NCI-H1930 (cell line): Measurements from ENCODE around the gene VPS35.
"Not testable (repeated sequence)": the region's sequence is repeated elsewhere in the genome, so short reads cannot be mapped to it uniquely, and the experiment has no call there.

ENCODE experiments used
- DNase-seq, 2 experiments: peaks; one replicate each; lab custom pipeline; 2025; lab: John Stamatoyannopoulos, UW

Gene VPS35

GRCh38 chr16:46712911-46713310 lies 23.9 kb upstream of the VPS35 start:
- DNase-seq: no peak

- no peak for DNase-seq
These were observed 22.4 kb upstream of the VPS35 start for GRCh38 chr16:46711106-46712058.

GRCh38 chr16:46709469-46710005 lies 20.6 kb upstream of the VPS35 start:
- DNase-seq: no peak

GRCh38 chr16:46706642-46707041 lies 17.7 kb upstream of the VPS35 start:
- no peak for DNase-seq

GRCh38 chr16:46702030-46702429 lies 13.1 kb upstream of the VPS35 start:
- no peak for DNase-seq

GRCh38 chr16:46701615-46702014 lies 12.6 kb upstream of the VPS35 start:
- DNase-seq: no peak

- no peak for DNase-seq
These were observed 11.1 kb upstream of the VPS35 start for GRCh38 chr16:46700048-46700447.

- no peak for DNase-seq
These were observed 8.0 kb upstream of the VPS35 start for GRCh38 chr16:46696957-46697356.

- DNase-seq: no peak
These were observed 7.0 kb upstream of the VPS35 start for GRCh38 chr16:46695937-46696336.

GRCh38 chr16:46693598-46693997 lies 4.6 kb upstream of the VPS35 start:
- DNase-seq: no peak

- DNase-seq: no peak
These were observed 2.7 kb upstream of the VPS35 start for GRCh38 chr16:46691726-46692125.

GRCh38 chr16:46690281-46691178 lies 1.6 kb upstream of the VPS35 start:
- no peak for DNase-seq

GRCh38 chr16:46689365-46690280 lies 645 bp upstream of the VPS35 start, which contains the start of gene ORC6:
Gene ORC6, plus strand, starts transcription at chr16:46689659. Its CDS starts 47 bp downstream, at chr16:46689706.
- DNase-seq: peak; percentile 84 to 90

GRCh38 chr16:46688101-46688653 lies 801 bp downstream of the VPS35 start:
- DNase-seq: no peak

GRCh38 chr16:46687486-46687885 lies 1.5 kb downstream of the VPS35 start:
- DNase-seq: no peak

GRCh38 chr16:46686815-46687473 lies 2.0 kb downstream of the VPS35 start:
- DNase-seq: no peak

- DNase-seq: not testable (repeated sequence)
These were observed 7.1 kb downstream of the VPS35 start for GRCh38 chr16:46681867-46682266.

- DNase-seq: not testable (repeated sequence)
These were observed 11.0 kb downstream of the VPS35 start for GRCh38 chr16:46677943-46678342.

GRCh38 chr16:46673320-46674013 lies 15.5 kb downstream of the VPS35 start:
- DNase-seq: peak in 1 of 2 experiments; percentile 5

- DNase-seq: no peak
These were observed 26.9 kb downstream of the VPS35 start for GRCh38 chr16:46662123-46662522.
